K562 (cell line): ENCODE data around the gene ULK1.

ENCODE experiments used
- ARID2 ChIP-seq: fragments of 450-650 bp; IDR thresholded peaks from 2 replicates; pipeline ENCODE4 v1.6.1; 2017; ENCODE audit warnings: antibody characterized with exemption, mild to moderate bottlenecking
- GABPA ChIP-seq: fragments of 200-800 bp; sonication (Bioruptor generic); conservative IDR thresholded peaks from 2 replicates; pipeline ENCODE4 v1.6.1; 2016; ENCODE audit warnings: low read depth, missing genetic modification characterization, missing compliant biosample characterization
- SNRNP70 ChIP-seq: fragments of 200-400 bp; formaldehyde crosslinking; optimal IDR thresholded peaks from 2 replicates; pipeline ENCODE3; 2017; ENCODE audit warnings: low read depth, low read length
- SRSF3 ChIP-seq: fragments of 200-400 bp; formaldehyde crosslinking; IDR thresholded peaks from 2 replicates; pipeline ENCODE4 v1.6.1; 2016; ENCODE audit warnings: mild to moderate bottlenecking, low read length, moderate library complexity; ENCODE audit not compliant: insufficient read depth
- U2AF1 ChIP-seq: fragments of 200-400 bp; formaldehyde crosslinking; optimal IDR thresholded peaks from 2 replicates; pipeline ENCODE3; 2017; ENCODE audit warnings: mild to moderate bottlenecking, low read depth, low read length, moderate library complexity
- ZFP36 ChIP-seq: fragments of 150-350 bp; IDR thresholded peaks from 2 replicates; pipeline ENCODE4 v1.6.1; 2018; ENCODE audit warnings: low read length, low read depth; ENCODE audit not compliant: partially characterized antibody

- TF ChIP-seq GABPA (tag) = no peak
- TF ChIP-seq U2AF1 = no peak
- no peak for TF ChIP-seq ARID2
- no peak for TF ChIP-seq SRSF3
- no peak for TF ChIP-seq ZFP36
- TF ChIP-seq SNRNP70 = no peak
Measured at GRCh38 chr12:131929581-131930456, 35.4 kb downstream of the ULK1 start.
